HG02840 (cell line): ENCODE measurements around the gene PRKACB.
A peak's percentile ranks its signal among the peaks of the same experiment; 100 is the strongest.
"Not testable (repeated sequence)": the region's sequence is repeated elsewhere in the genome, so short reads cannot be mapped to it uniquely, and the experiment has no call there.

ENCODE experiments used
- ATAC-seq: cut with Tn5 transposase; IDR thresholded peaks from one replicate; pipeline ENCODE4 v1.9.1; 2021; ENCODE audit warnings: mild to moderate bottlenecking, moderate library complexity, moderate number of reproducible peaks; ENCODE audit not compliant: unreplicated experiment, low FRiP score

Gene PRKACB

GRCh38 chr1:84264961-84265360 is 120.9 kb downstream of the PRKACB start:
- ATAC-seq, result no peak

- ATAC-seq, result no peak
Observed at GRCh38 chr1:84265867-84266266, 121.8 kb downstream of the PRKACB start.

GRCh38 chr1:84266748-84267147 is 122.7 kb downstream of the PRKACB start:
- no peak for ATAC-seq

DNA sequence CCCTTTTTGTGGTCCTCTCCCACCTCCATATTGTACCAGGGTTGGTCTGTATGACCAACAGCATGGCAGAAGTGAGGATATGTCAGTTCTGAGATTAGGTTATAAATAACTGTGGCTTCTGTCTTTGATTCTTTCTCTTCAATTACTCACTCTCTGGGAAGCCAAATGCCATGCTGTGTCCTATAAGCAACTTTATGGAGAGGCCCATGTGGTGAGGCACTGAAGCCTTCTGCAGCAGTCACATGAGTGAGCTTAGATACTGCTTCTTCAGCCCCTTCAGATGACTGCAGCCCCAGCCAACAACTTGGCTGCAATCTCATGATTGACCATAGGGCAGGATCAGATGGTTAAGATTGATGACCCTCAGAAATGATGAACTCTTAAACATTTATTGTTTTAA is 123.4 kb downstream of the PRKACB start:
- no peak for ATAC-seq

DNA sequence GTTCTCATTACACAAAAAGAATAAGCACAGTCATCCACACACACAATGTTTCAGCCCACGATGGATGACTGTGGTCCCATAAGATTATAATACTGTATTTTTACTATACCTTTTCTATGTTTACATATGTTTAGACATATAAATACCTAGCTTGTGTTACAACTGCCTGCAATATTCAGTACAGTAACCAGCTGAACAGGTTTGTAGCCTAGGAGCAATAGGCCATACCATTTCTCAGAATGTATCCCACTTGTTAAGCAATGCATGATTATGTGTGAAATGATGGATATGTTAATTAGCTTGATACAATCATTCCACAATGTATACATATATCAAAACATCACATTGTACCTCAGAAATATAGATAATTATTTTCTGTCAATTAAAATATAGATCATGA is 124.3 kb downstream of the PRKACB start:
- no peak for ATAC-seq

GRCh38 chr1:84269306-84269705 is 125.2 kb downstream of the PRKACB start:
- ATAC-seq, result no peak

GRCh38 chr1:84271441-84272151 is 127.5 kb downstream of the PRKACB start:
- peak; percentile 98 for ATAC-seq

- no peak for ATAC-seq
Observed at GRCh38 chr1:84272401-84272800, 128.3 kb downstream of the PRKACB start.

DNA sequence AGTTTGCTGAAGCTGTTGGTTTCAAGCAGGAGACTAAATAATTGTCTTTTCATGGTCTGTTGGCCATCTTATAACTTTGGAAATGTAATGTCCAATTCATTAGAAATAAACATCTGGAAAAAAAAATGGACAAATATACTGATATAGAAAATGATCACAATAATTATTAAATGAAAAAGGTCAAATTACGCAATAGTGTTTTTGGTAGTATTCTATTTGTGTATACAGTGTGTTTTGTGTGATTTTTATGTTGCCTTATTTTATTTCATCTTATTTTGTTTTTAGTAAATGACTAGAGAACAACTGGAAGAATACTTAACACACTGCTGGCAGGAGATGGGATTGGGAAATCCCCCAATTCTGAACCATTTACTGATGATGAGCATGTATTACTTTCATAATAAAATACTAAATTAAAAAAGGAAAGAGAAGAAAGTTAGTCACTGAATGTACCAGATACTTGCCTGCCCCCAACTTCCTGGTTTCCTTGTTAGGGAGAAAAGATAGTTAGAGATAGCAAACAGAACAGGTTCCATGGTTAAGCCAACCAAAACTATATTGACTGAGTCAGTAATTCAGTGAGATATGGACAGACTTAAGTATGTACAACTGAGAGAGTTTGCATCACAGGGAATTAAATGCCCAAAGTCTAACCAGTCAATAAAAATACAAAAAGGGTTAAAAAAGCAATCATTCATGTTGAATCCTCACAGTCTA is 133.4 kb downstream of the PRKACB start:
- no peak for ATAC-seq

- ATAC-seq, result no peak
Observed at GRCh38 chr1:84278905-84279304, 134.8 kb downstream of the PRKACB start.

GRCh38 chr1:84280912-84281311 is 136.8 kb downstream of the PRKACB start:
- ATAC-seq, result no peak

- no peak for ATAC-seq
Observed at GRCh38 chr1:84282780-84283333, 138.8 kb downstream of the PRKACB start.

DNA sequence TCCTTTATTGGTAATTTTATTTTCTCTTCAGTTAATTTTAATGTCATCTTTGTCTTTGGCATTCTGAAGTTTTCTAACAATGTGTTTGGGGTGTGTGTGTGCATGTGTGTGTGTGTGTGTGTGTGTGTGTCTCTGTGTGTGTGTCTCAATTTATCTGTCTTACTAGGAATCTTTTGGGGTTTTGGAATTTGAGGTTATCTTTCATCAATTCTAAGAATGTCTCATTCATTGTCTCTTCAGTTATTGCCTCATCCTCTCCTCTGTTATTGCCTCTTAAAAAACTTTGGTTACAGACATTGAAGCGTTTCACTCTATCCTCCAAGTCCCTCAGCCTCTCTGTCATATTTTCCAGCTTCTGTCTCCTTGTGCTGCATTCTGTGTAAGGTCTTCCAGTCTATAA is 139.3 kb downstream of the PRKACB start:
- ATAC-seq, result no peak

DNA sequence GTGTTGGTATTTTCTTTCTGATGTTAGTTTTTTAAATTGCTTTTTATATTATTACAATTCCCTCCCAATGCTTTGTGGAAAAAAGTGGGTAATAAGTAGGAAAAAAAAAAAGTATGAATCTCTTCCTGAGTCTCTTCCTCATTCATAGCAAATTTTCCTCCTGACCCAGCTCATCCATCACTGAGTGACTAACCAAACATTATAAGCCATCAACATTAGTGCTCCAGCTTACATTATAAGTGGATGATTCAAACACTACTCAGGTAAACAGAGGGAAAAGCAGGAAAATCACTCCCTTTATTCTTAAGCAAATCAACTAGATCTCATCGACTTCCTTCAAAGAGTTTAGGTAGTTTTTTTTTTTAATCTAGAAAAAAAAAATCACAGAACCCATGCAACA is 142.0 kb downstream of the PRKACB start:
- no peak for ATAC-seq

DNA sequence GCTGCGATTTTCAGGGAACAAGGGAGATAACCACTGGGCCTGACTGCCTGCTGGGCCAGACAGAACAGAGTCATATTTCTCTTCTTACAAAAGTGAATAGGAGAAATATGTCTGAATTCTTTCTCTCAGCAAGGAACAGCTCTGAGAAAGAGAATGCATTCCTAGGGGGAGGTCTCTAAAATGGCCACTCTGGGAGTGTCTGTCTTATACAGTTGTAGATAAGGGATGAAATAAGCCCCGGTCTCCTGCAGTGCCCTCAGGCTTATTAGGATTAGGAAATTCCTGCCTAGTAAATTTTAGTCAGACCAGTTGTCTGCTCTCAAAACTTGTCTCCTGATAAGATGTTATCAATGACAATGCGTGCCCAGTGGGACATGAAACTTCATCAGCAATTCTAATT is 143.3 kb downstream of the PRKACB start:
- ATAC-seq, result not testable (repeated sequence)
